SK-N-SH (cell line): ENCODE measurements around the gene OR6B2. TPM values are rescaled to one million over a fixed set of nuclear protein-coding genes. Genes with fewer than 3 reads are reported as not detected.

Experiments used
- CTCF ChIA-PET: fragments of 300-600, 350-600 bp; formaldehyde crosslinking; extraction: SDS; loops from one replicate; lab custom pipeline; 2021; lab: Yijun Ruan, JAX
- POLR2A ChIA-PET: fragments of 350-600 bp; sonication (Branson Sonifier 250); formaldehyde crosslinking; extraction: SDS; loops from one replicate; lab custom pipeline; 2020; ENCODE audit warnings: antibody characterized with exemption, inconsistent platforms; lab: Yijun Ruan, JAX
- DNase-seq: peaks from one replicate; pipeline ENCODE4 v3.0.0; 2012
- H2AFZ ChIP-seq: fragments of 200-600 bp; sonication (generic); 2 replicates; pipeline ENCODE4 v1.8.1; 2016; ENCODE audit warnings: antibody characterized with exemption, mild to moderate bottlenecking, low read depth
- H3F3A ChIP-seq: fragments of 200-600 bp; sonication (generic); replicated peaks from 2 replicates; pipeline ENCODE3; 2016; ENCODE audit warnings: antibody characterized with exemption, mild to moderate bottlenecking; ENCODE audit not compliant: insufficient read depth
- H3K27ac ChIP-seq, 2 experiments: fragments of 200-500 bp in 1 of 2; fragments of 200-600 bp in 1 of 2; sonication (Bioruptor generic) in 1 of 2; sonication (generic), shearing (Covaris generic) in 1 of 2; 2 replicates each; pipeline versions ENCODE4 v1.5.1 to v1.6.1; 2014 to 2016; ENCODE audit warnings: low read depth in 2 of 2, inconsistent platforms in 1 of 2, low read length in 1 of 2, mild to moderate bottlenecking in 1 of 2, mixed read lengths in 1 of 2
- H3K27me3 ChIP-seq: fragments of 200-600 bp; sonication (generic), shearing (Covaris generic); 2 replicates; pipeline ENCODE4 v1.6.1; 2016; ENCODE audit warnings: mixed run types; ENCODE audit not compliant: insufficient read depth
- H3K36me3 ChIP-seq, 2 experiments: fragments of 200-500 bp in 1 of 2; fragments of 200-600 bp in 1 of 2; sonication (Bioruptor generic) in 1 of 2; sonication (generic) in 1 of 2; replicated peaks in 1 of 2; 2 replicates each; pipeline versions ENCODE3 to v1.5.1; 2014 to 2016; ENCODE audit warnings: low read length in 1 of 2, mild to moderate bottlenecking in 1 of 2; ENCODE audit not compliant: insufficient read depth in 2 of 2, control insufficient read depth in 1 of 2
- H3K4me1 ChIP-seq, 2 experiments: fragments of 200-500 bp in 1 of 2; fragments of 200-600 bp in 1 of 2; sonication (Bioruptor generic) in 1 of 2; sonication (generic), shearing (Covaris generic) in 1 of 2; 2 replicates each; pipeline versions ENCODE4 v1.5.1 to v1.6.1; 2014 to 2016; ENCODE audit warnings: low read depth in 1 of 2, low read length in 1 of 2, mixed run types in 1 of 2; ENCODE audit not compliant: insufficient read depth in 2 of 2, control insufficient read depth in 1 of 2
- H3K4me2 ChIP-seq: fragments of 200-600 bp; sonication (generic), shearing (Covaris generic); 2 replicates; pipeline ENCODE4 v1.6.1; 2017; ENCODE audit warnings: mixed run types
- H3K4me3 ChIP-seq, 2 experiments: fragments of 200-500 bp in 1 of 2; fragments of 200-600 bp in 1 of 2; sonication (Bioruptor generic) in 1 of 2; sonication (generic), shearing (Covaris generic) in 1 of 2; 2 replicates each; pipeline versions ENCODE4 v1.5.1 to v1.8.1; 2014 to 2016; ENCODE audit warnings: low read depth in 2 of 2, inconsistent platforms in 1 of 2, low read length in 1 of 2, mild to moderate bottlenecking in 1 of 2, mixed read lengths in 1 of 2, moderate library complexity in 1 of 2
- H3K79me2 ChIP-seq: fragments of 200-600 bp; sonication (generic); 2 replicates; pipeline ENCODE4 v1.8.1; 2017; ENCODE audit warnings: mild to moderate bottlenecking; ENCODE audit not compliant: insufficient read depth
- H3K9ac ChIP-seq: fragments of 200-600 bp; sonication (generic); 2 replicates; pipeline ENCODE4 v1.6.1; 2017; ENCODE audit warnings: mixed run types
- H3K9me2 ChIP-seq: fragments of 200-600 bp; sonication (generic); 2 replicates; pipeline ENCODE4 v1.6.1; 2017; ENCODE audit warnings: mixed run types
- H3K9me3 ChIP-seq: fragments of 200-600 bp; sonication (generic); 2 replicates; pipeline ENCODE4 v1.6.1; 2017; ENCODE audit warnings: mixed run types, mild to moderate bottlenecking, moderate library complexity
- H4K20me1 ChIP-seq: fragments of 200-600 bp; sonication (generic); 2 replicates; pipeline ENCODE4 v1.6.1; 2017; ENCODE audit warnings: mild to moderate bottlenecking, mixed run types; ENCODE audit not compliant: insufficient read depth
- CHD2 ChIP-seq: fragments of 150-350 bp; IDR thresholded peaks from 2 replicates; pipeline ENCODE4 v1.6.1; 2018; ENCODE audit warnings: low read length; ENCODE audit not compliant: partially characterized antibody
- CTCF ChIP-seq: fragments of 200-600 bp; sonication (generic); IDR thresholded peaks from 2 replicates; pipeline ENCODE4 v1.6.1; 2017; ENCODE audit warnings: antibody characterized with exemption, mild to moderate bottlenecking, moderate library complexity
- ELF1 ChIP-seq: IDR thresholded peaks from 2 replicates; pipeline ENCODE4 v1.4.0; 2012
- EP300 ChIP-seq, 2 experiments: IDR thresholded peaks; 2 replicates each; pipeline versions ENCODE4 v1.4.0 to v1.6.1; 2012; ENCODE audit warnings: borderline replicate concordance in 1 of 2, low read depth in 1 of 2, low read length in 1 of 2
- EZH2phosphoT487 ChIP-seq: fragments of 200-600 bp; sonication (generic); IDR thresholded peaks from 2 replicates; pipeline ENCODE4 v1.6.1; 2017; ENCODE audit warnings: low read depth, mixed run types, mild to moderate bottlenecking, antibody characterized with exemption, moderate library complexity, borderline replicate concordance
- FOXJ3 ChIP-seq: sonication (generic); formaldehyde crosslinking; IDR thresholded peaks from 2 replicates; pipeline ENCODE4 v1.5.1; 2020; ENCODE audit warnings: mild to moderate bottlenecking, missing genetic modification reagents
- GABPA ChIP-seq: IDR thresholded peaks from 2 replicates; pipeline ENCODE4 v1.4.0; 2012; ENCODE audit warnings: low read depth, mild to moderate bottlenecking
- GATA2 ChIP-seq: sonication (generic); formaldehyde crosslinking; IDR thresholded peaks from 2 replicates; pipeline ENCODE4 v1.5.0; 2020; ENCODE audit warnings: mild to moderate bottlenecking, missing genetic modification reagents
- JUND ChIP-seq: IDR thresholded peaks from 2 replicates; pipeline ENCODE4 v1.4.0; 2012
- MAX ChIP-seq: IDR thresholded peaks from 2 replicates; pipeline ENCODE4 v1.4.0; 2012; ENCODE audit warnings: low read depth
- MEF2A ChIP-seq: IDR thresholded peaks from 2 replicates; pipeline ENCODE4 v1.4.0; 2012; ENCODE audit warnings: low read depth, borderline replicate concordance
- MXI1 ChIP-seq: IDR thresholded peaks from 2 replicates; pipeline ENCODE4 v1.6.1; 2012; ENCODE audit warnings: mild to moderate bottlenecking, low read depth, low read length, improper control_type of control experiment
- POLR2AphosphoS5 ChIP-seq: IDR thresholded peaks from 2 replicates; pipeline ENCODE4 v1.6.1; 2012; ENCODE audit warnings: low read depth, low read length
- RAD21 ChIP-seq: IDR thresholded peaks from 2 replicates; pipeline ENCODE4 v1.6.1; 2012; ENCODE audit warnings: mild to moderate bottlenecking, low read length
- RCOR1 ChIP-seq: fragments of 150-350 bp; IDR thresholded peaks from 2 replicates; pipeline ENCODE4 v1.6.1; 2017; ENCODE audit warnings: antibody characterized with exemption, low read length
- REST ChIP-seq: IDR thresholded peaks from 2 replicates; pipeline ENCODE4 v1.6.1; 2012; ENCODE audit warnings: mild to moderate bottlenecking, low read depth, low read length, moderate library complexity
- RFX5 ChIP-seq: IDR thresholded peaks from 2 replicates; pipeline ENCODE4 v1.6.1; 2012; ENCODE audit warnings: mild to moderate bottlenecking, improper control_type of control experiment, low read length
- SIN3A ChIP-seq: IDR thresholded peaks from 2 replicates; pipeline ENCODE4 v1.6.1; 2012; ENCODE audit warnings: low read depth, mild to moderate bottlenecking, low read length, moderate library complexity, borderline replicate concordance
- SMC3 ChIP-seq: IDR thresholded peaks from 2 replicates; pipeline ENCODE4 v1.6.1; 2012; ENCODE audit warnings: low read depth, low read length, improper control_type of control experiment
- USF1 ChIP-seq: IDR thresholded peaks from 2 replicates; pipeline ENCODE4 v1.4.0; 2012; ENCODE audit warnings: low read depth, borderline replicate concordance
- WGBS: methylation state at CpG from one replicate; pipeline ENCODE4 v1.1.6; 2017; ENCODE audit warnings: low lambda C conversion rate; 5-methylcytosine and 5-hydroxymethylcytosine counted together
- polyA plus RNA-seq, 3 experiments: library from polyadenylated mRNA; depleted of rRNA; stranded (reverse); fragments of >200 nt; gene quantifications; 2 replicates each; pipeline ENCODE4 v1.2.3, GENCODE V29; 2012

The OR6B2 gene
- polyA plus RNA-seq, 1 of the 3 experiments (the other 2 are of a cell fraction), result not detected

GRCh38 chr2:240070907-240071306, 40.7 kb upstream of the OR6B2 start:
- WGBS, result 20% methylated on average over 3 of the region's 3 CpGs

GRCh38 chr2:240069829-240070228, 39.6 kb upstream of the OR6B2 start:
- H4K20me1 ChIP-seq, result no peaks in the 10 kb centered on the region
- no peaks in the 10 kb centered on the region for H3F3A ChIP-seq
- no peak overlapping the region for H2AFZ ChIP-seq
- H3K79me2 ChIP-seq, result no peaks in the 10 kb centered on the region
- H3K4me1 ChIP-seq, result no peaks in the 10 kb centered on the region; a peak in 1 of 4 replicates
- no peak for DNase-seq
- no peak overlapping the region for H3K4me2 ChIP-seq
- ChIA-PET POLR2A (no interaction called here), CTCF (interaction anchor here (0.7 to 4.1 kb wide), 3 partner anchors 9 to 73 kb away, joined by 3 to 18 read pairs (median 3); partner anchors contain the start of gene OTOS)
- H3K9me3 ChIP-seq, result no peaks in the 10 kb centered on the region
- H3K27ac ChIP-seq, result no peak overlapping the region
- no peak overlapping the region for H3K4me3 ChIP-seq
- no peak for TF ChIP-seq EZH2phosphoT487
- TF ChIP-seq GABPA, result no peak
- TF ChIP-seq CHD2, result no peak
- TF ChIP-seq RCOR1, result no peak
- no peak for TF ChIP-seq MAX
- TF ChIP-seq POLR2AphosphoS5, result no peak
- no peak for TF ChIP-seq RFX5
- TF ChIP-seq JUND, result no peak
- no peak for TF ChIP-seq SIN3A
- TF ChIP-seq REST, result no peak
- no peak for TF ChIP-seq SMC3
- no peak for TF ChIP-seq ELF1
- no peak for TF ChIP-seq MEF2A
- TF ChIP-seq GATA2 (CRISPR knock-in tag), result no peak
- TF ChIP-seq RAD21, result no peak
- TF ChIP-seq CTCF, result no peak
- TF ChIP-seq EP300 (IDR thresholded peaks at IDR 0.05; ENCODE audit: borderline replicate concordance in 1 of 2, low read depth in 1 of 2, low read length in 1 of 2), result no peak
- no peak for TF ChIP-seq FOXJ3 (CRISPR knock-in tag)
- TF ChIP-seq USF1, result no peak
- TF ChIP-seq MXI1, result no peak
- no peak overlapping the region for H3K9ac ChIP-seq
- no peaks in the 10 kb centered on the region for H3K27me3 ChIP-seq
- WGBS, result 0% methylated on average over 1 of the region's 1 CpG
- no peaks in the 10 kb centered on the region for H3K9me2 ChIP-seq
- no peaks in the 10 kb centered on the region for H3K36me3 ChIP-seq

More at GRCh38 chr2:240070907-240071306, 40.7 kb upstream of the OR6B2 start:
- Histone ChIP-seq H3K27me3 (no peaks in the 10 kb centered on the region), H3F3A (no peaks in the 10 kb centered on the region), H3K79me2 (no peaks in the 10 kb centered on the region), H3K36me3 (no peaks in the 10 kb centered on the region), H3K9ac (no peak overlapping the region), H4K20me1 (no peaks in the 10 kb centered on the region), H3K4me1 (no peaks in the 10 kb centered on the region; a peak in 1 of 4 replicates), H2AFZ (no peak overlapping the region), H3K27ac (no peak overlapping the region), H3K9me3 (no peaks in the 10 kb centered on the region), H3K4me2 (no peak overlapping the region), H3K9me2 (no peaks in the 10 kb centered on the region), H3K4me3 (no peak overlapping the region)
- DNase-seq, result no peak
- CTCF ChIA-PET, result interaction anchor here (0.7 to 4.1 kb wide), 3 partner anchors 10 to 72 kb away, joined by 3 to 18 read pairs (median 16); no protein-coding TSS in a partner anchor
- POLR2A ChIA-PET, result no interaction called here
- TF ChIP-seq GATA2 (CRISPR knock-in tag) (no peak), ELF1 (no peak)
